AG09309 (cell line): ENCODE measurements around the gene ZSCAN4.

Source experiments
- DNase-seq: peaks from one replicate; pipeline ENCODE4 v3.0.0-alpha.2; 2010; ENCODE audit warnings: low read depth
- H3K4me3 ChIP-seq: 2 replicates; pipeline ENCODE4 v1.5.1; 2011; ENCODE audit warnings: mild to moderate bottlenecking, low read depth, low read length, moderate library complexity; ENCODE audit not compliant: control insufficient read depth
- CTCF ChIP-seq: IDR thresholded peaks from 2 replicates; pipeline ENCODE4 v1.5.1; 2011; ENCODE audit warnings: mild to moderate bottlenecking, low read depth, low read length, inconsistent platforms; ENCODE audit not compliant: insufficient read depth, control insufficient read depth; ENCODE audit errors: missing control alignments

ZSCAN4 gene

GRCh38 chr19:57655443-57655842 is 13.3 kb upstream of the ZSCAN4 start:
- H3K4me3 ChIP-seq = no peak overlapping the region
- no peak for DNase-seq
- no peak for TF ChIP-seq CTCF

DNA sequence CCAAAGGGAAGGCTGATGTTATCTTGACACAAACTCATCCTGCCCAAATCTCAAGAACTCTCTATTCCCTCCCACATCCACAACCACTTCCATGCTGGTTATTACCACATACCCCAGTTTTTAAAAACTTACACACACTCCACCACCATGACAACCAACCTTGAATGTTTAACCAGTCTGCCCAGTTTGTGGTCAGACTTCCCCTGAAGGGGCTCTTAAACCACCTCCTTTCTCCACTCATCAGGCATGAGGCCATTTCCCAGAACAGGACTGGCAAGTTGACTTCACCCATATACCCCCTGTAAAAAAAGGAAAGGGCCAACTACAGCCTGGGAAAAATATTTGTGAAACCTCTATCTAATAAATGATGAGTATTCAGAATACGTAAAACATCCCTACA is 12.4 kb upstream of the ZSCAN4 start:
- no peak for DNase-seq
- no peak for TF ChIP-seq CTCF
- no peak overlapping the region for H3K4me3 ChIP-seq

- TF ChIP-seq CTCF = no peak
- no peak for DNase-seq
- peak overlapping the region; percentile 60 for H3K4me3 ChIP-seq
These were observed 4.2 kb upstream of the ZSCAN4 start for GRCh38 chr19:57664269-57665127.

DNA sequence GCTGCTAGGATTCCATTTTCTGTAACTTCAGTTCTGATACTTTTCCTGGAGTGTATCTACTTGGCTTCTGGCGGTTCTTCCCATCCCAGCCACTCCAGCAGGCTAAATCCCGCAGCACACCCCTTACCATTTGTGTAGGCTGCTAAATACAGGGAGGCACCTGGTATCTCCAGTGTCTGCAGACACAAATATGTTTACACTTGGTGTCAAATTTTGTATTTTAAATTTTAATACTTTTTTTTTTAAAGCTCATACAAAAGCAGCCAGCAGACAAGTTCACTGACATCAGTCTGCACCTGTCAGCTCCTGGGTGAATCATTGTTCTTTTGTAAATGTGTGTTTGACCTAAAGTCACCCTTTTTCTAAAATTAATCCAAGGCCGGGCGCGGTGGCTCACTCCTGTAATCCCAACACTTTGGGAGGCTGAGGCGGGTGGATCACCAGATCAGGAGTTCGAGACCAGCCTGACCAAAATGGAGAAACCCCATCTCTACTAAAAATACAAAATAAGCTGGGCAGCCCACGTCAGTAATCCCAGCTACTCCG is 3.4 kb upstream of the ZSCAN4 start:
- no peak overlapping the region for H3K4me3 ChIP-seq
- no peak for TF ChIP-seq CTCF
- DNase-seq = no peak

GRCh38 chr19:57667228-57667627 is 1.5 kb upstream of the ZSCAN4 start:
- TF ChIP-seq CTCF = no peak
- no peak for DNase-seq
- H3K4me3 ChIP-seq = no peak overlapping the region

DNA sequence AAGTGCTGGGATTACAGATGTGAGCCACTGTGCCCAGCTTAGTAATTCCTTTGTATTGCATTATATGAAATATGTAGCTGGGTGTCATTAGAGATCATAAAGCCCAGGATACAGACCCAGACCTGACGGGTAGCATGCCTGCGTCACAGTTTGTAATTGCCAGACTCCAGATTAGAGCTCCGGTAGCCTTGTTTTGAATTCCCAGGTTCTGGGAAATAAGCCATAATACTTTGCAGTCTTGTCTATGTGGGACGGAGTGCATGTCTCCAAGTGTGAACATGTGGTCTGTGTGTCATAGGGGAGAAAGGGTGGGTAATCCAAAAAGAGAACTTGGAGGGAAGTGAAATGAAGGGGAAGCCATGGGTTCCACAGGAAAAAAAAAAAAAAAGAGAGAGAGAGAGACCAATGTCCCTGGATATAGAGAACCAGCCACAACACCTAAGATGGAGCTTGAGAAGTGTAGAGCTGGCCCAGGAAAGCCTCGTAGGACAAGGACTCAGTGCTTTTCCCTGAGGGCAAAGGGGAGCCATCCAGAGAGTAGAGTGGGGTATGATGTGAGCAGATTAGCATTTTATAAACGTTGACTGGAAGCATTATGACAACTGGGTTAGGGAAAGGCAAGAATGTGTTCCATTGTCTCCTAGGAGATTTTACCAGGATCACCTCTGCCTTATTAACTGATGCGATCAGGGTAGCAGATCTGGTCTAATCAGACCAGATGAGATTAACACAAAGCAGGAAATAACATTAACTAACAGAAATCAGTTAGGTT is 2.6 kb downstream of the ZSCAN4 start:
- TF ChIP-seq CTCF = no peak
- no peak overlapping the region for H3K4me3 ChIP-seq
- DNase-seq = no peak
